ENCODE measurements around the gene ANKRD55.
"Not testable (repeated sequence)": the region's sequence is repeated elsewhere in the genome, so short reads cannot be mapped to it uniquely, and the experiment has no call there.

The ANKRD55 gene

GRCh38 chr5:56100439-56101176, 132.5 kb downstream of the ANKRD55 start:
- no peak for DNase-seq

GRCh38 chr5:56099346-56099745, 133.8 kb downstream of the ANKRD55 start:
- no peak for DNase-seq

GRCh38 chr5:56097055-56097454, 136.1 kb downstream of the ANKRD55 start:
- DNase-seq: no peak

GRCh38 chr5:56095579-56096102, 137.5 kb downstream of the ANKRD55 start:
- no peak for DNase-seq

- DNase-seq: no peak
These were observed 138.4 kb downstream of the ANKRD55 start for GRCh38 chr5:56094579-56095361.

- no peak for DNase-seq
These were observed 139.2 kb downstream of the ANKRD55 start for GRCh38 chr5:56093970-56094369.

GRCh38 chr5:56092115-56092514, 141.0 kb downstream of the ANKRD55 start:
- no peak for DNase-seq

- no peak for DNase-seq
These were observed 141.5 kb downstream of the ANKRD55 start for GRCh38 chr5:56091664-56092063.

- no peak for DNase-seq
These were observed 142.2 kb downstream of the ANKRD55 start for GRCh38 chr5:56090793-56091460.

- no peak for DNase-seq
These were observed 143.9 kb downstream of the ANKRD55 start for GRCh38 chr5:56088967-56089829.

- DNase-seq: no peak
These were observed 144.6 kb downstream of the ANKRD55 start for GRCh38 chr5:56088431-56088949.

- DNase-seq: no peak
These were observed 147.9 kb downstream of the ANKRD55 start for GRCh38 chr5:56085193-56085592.

- no peak for DNase-seq
These were observed 149.8 kb downstream of the ANKRD55 start for GRCh38 chr5:56083286-56083854.

- DNase-seq: not testable (repeated sequence)
These were observed 152.0 kb downstream of the ANKRD55 start for GRCh38 chr5:56081053-56081642.

- DNase-seq: no peak
These were observed 152.6 kb downstream of the ANKRD55 start for GRCh38 chr5:56080375-56081052.

GRCh38 chr5:56079157-56079500, 154.0 kb downstream of the ANKRD55 start:
- DNase-seq: not testable (repeated sequence)

- no peak for DNase-seq
These were observed 154.6 kb downstream of the ANKRD55 start for GRCh38 chr5:56078278-56079156.

GRCh38 chr5:56077796-56078233, 155.3 kb downstream of the ANKRD55 start:
- DNase-seq: no peak

GRCh38 chr5:56076486-56076885, 156.6 kb downstream of the ANKRD55 start:
- DNase-seq: no peak

GRCh38 chr5:56075361-56075760, 157.8 kb downstream of the ANKRD55 start:
- DNase-seq: no peak
